Measurements from ENCODE around the gene CSGALNACT2. TPM values are rescaled to one million over a fixed set of nuclear protein-coding genes. Genes with fewer than 3 reads are reported as not detected.

Gene CSGALNACT2
- total and polyA plus RNA-seq, 11 donors = 2.6 to 17.7 (median 8.8) TPM

GRCh38 chr10:43204042-43204942, 66.0 kb downstream of the CSGALNACT2 start:
- H3K9me3 ChIP-seq = no peaks in the 10 kb centered on the region
- no peak overlapping the region for H3K27ac ChIP-seq
- H3K4me1 ChIP-seq = peaks cover 0 to 13% (median 7%) of the 10 kb centered on the region in 12 donors
- TF ChIP-seq POLR2A (IDR thresholded peaks at IDR 0.05) (no peak), CTCF (IDR thresholded peaks at IDR 0.05) (no peak)
- ATAC-seq (no peak), DNase-seq (peak; percentile 5 to 34 (median 19))
- H3K27me3 ChIP-seq = peaks cover 0 to 23% (median 0%) of the 10 kb centered on the region in 9 donors
- H3K36me3 ChIP-seq = no peaks in the 10 kb centered on the region
- WGBS, 4 donors = 74 to 90% (median 84%) methylated on average over 7 to 14 of the region's 14 CpGs
- intact Hi-C loops (cut with DNase I) = loop anchor here in 1 of 10 donors (10.0 kb wide), 1 partner anchor 151 kb away; no protein-coding TSS in a partner anchor
- no peak overlapping the region for H3K4me3 ChIP-seq

- H3K27ac ChIP-seq = no peak overlapping the region
- TF ChIP-seq CTCF (IDR thresholded peaks at IDR 0.05) (peak; percentile 53 to 72 (median 62)), POLR2A (IDR thresholded peaks at IDR 0.05) (no peak)
- no peak overlapping the region for H3K4me3 ChIP-seq
- peaks cover 0 to 17% (median 0%) of the 10 kb centered on the region in 9 donors for H3K27me3 ChIP-seq
- 62 to 66% (median 64%) methylated on average over 9 to 11 of the region's 11 CpGs for WGBS, 4 donors
- ATAC-seq (peak; percentile 45 to 70 (median 62)), DNase-seq (peak; percentile 26 to 67 (median 45))
- intact Hi-C loops (cut with DNase I) = loop anchor here in 2 of 10 donors (5.0 to 10.0 kb wide), 3 partner anchors 142 to 257 kb away; no protein-coding TSS in a partner anchor
- H3K9me3 ChIP-seq = no peaks in the 10 kb centered on the region
- peaks cover 0 to 13% (median 7%) of the 10 kb centered on the region in 12 donors for H3K4me1 ChIP-seq
- H3K36me3 ChIP-seq = no peaks in the 10 kb centered on the region
Measured at GRCh38 chr10:43204943-43205671, 66.9 kb downstream of the CSGALNACT2 start.

GRCh38 chr10:43205681-43206390, 67.6 kb downstream of the CSGALNACT2 start:
- Histone ChIP-seq H3K27ac (no peak overlapping the region), H3K4me1 (peaks cover 0 to 13% (median 7%) of the 10 kb centered on the region in 12 donors), H3K9me3 (no peaks in the 10 kb centered on the region), H3K36me3 (no peaks in the 10 kb centered on the region), H3K27me3 (peaks cover 0 to 14% (median 0%) of the 10 kb centered on the region in 9 donors), H3K4me3 (no peak overlapping the region)
- ATAC-seq (no peak), DNase-seq (peak; percentile 3 to 51 (median 14))
- TF ChIP-seq POLR2A (IDR thresholded peaks at IDR 0.05) (no peak), CTCF (IDR thresholded peaks at IDR 0.05) (no peak)
- whole genome bisulfite sequencing, 4 donors = 90 to 95% (median 94%) methylated on average over 9 to 20 of the region's 20 CpGs
- intact Hi-C loops (cut with DNase I) = loop anchor here in 2 of 10 donors (5.0 to 10.0 kb wide), 3 partner anchors 141 to 256 kb away; no protein-coding TSS in a partner anchor
